OCI-LY7 (cell line): Measurements from ENCODE around the gene IMMP2L. TPM values are rescaled to one million over a fixed set of nuclear protein-coding genes. Genes with fewer than 3 reads are reported as not detected.
"Not testable (repeated sequence)": the region's sequence is repeated elsewhere in the genome, so short reads cannot be mapped to it uniquely, and the experiment has no call there.

ENCODE experiments used
- BruUV-seq: library from RNA; stranded (reverse); fragments of 400-500 nt; replicated peaks from 2 replicates; lab custom pipeline; 2021; lab: Mats Ljungman, UMichigan
- CTCF ChIA-PET: fragments of 300-600 bp; sonication (Branson Sonifier 250); formaldehyde crosslinking; loops from one replicate; lab custom pipeline; 2022; ENCODE audit warnings: antibody characterized with exemption; ENCODE audit not compliant: unreplicated experiment; lab: Charles Lee
- POLR2A ChIA-PET: fragments of 300-600 bp; sonication (Branson Sonifier 250); formaldehyde crosslinking; loops from one replicate; lab custom pipeline; 2022; ENCODE audit warnings: antibody characterized with exemption; lab: Charles Lee
- DNase-seq: peaks from one replicate; pipeline ENCODE4 v3.0.0-alpha.2; 2015; ENCODE audit warnings: low spot score
- H2AFZ ChIP-seq: fragments of 200-600 bp; sonication (generic), shearing (Covaris generic); 2 replicates; pipeline ENCODE4 v1.6.1; 2014; ENCODE audit warnings: mild to moderate bottlenecking, antibody characterized with exemption, low read length, moderate library complexity
- H3K27ac ChIP-seq: fragments of 200-600 bp; sonication (generic); 2 replicates; pipeline ENCODE4 v1.5.1; 2014; ENCODE audit warnings: mixed run types, low read depth, mild to moderate bottlenecking, moderate library complexity, low read length, inconsistent platforms; ENCODE audit not compliant: poor library complexity, severe bottlenecking
- H3K36me3 ChIP-seq: fragments of 200-600 bp; sonication (generic); 2 replicates; pipeline ENCODE4 v1.6.1; 2014; ENCODE audit warnings: mild to moderate bottlenecking, antibody characterized with exemption, low read length, moderate library complexity, mixed read lengths; ENCODE audit not compliant: insufficient read depth
- H3K4me1 ChIP-seq: fragments of 200-600 bp; sonication (generic); 2 replicates; pipeline ENCODE4 v1.5.1; 2014; ENCODE audit warnings: mild to moderate bottlenecking, low read length; ENCODE audit not compliant: insufficient read depth, poor library complexity, severe bottlenecking
- H3K4me2 ChIP-seq: fragments of 200-600 bp; sonication (generic); 2 replicates; pipeline ENCODE4 v1.6.1; 2014; ENCODE audit warnings: mild to moderate bottlenecking, low read length
- H3K4me3 ChIP-seq: fragments of 200-600 bp; sonication (generic); 2 replicates; pipeline ENCODE4 v1.5.1; 2014; ENCODE audit warnings: mild to moderate bottlenecking, low read depth, low read length; ENCODE audit not compliant: poor library complexity, severe bottlenecking
- H3K79me2 ChIP-seq: fragments of 200-600 bp; sonication (generic); 2 replicates; pipeline ENCODE4 v1.6.1; 2016; ENCODE audit warnings: low read depth, mild to moderate bottlenecking, low read length, moderate library complexity, mixed read lengths; ENCODE audit not compliant: insufficient read depth
- H3K9me2 ChIP-seq: fragments of 200-600 bp; sonication (generic); 2 replicates; pipeline ENCODE4 v1.6.1; 2016; ENCODE audit warnings: mild to moderate bottlenecking, low read length, mixed read lengths; ENCODE audit not compliant: insufficient read depth
- H3K9me3 ChIP-seq: fragments of 200-600 bp; sonication (generic); 2 replicates; pipeline ENCODE4 v1.6.1; 2014; ENCODE audit warnings: mild to moderate bottlenecking, mixed run types, low read length, mixed read lengths
- H4K20me1 ChIP-seq: fragments of 200-600 bp; sonication (generic); 2 replicates; pipeline ENCODE4 v1.6.1; 2014; ENCODE audit warnings: mild to moderate bottlenecking, antibody characterized with exemption, low read length, moderate library complexity, mixed read lengths; ENCODE audit not compliant: insufficient read depth
- CTCF ChIP-seq: fragments of 200-600 bp; sonication (generic); conservative IDR thresholded peaks from 2 replicates; pipeline ENCODE4 v1.5.1; 2014; ENCODE audit warnings: mild to moderate bottlenecking, antibody characterized with exemption, low read length, moderate library complexity, mixed read lengths
- EZH2phosphoT487 ChIP-seq: fragments of 200-600 bp; sonication (generic); IDR thresholded peaks from 2 replicates; pipeline ENCODE4 v1.6.1; 2018; ENCODE audit warnings: low read depth, borderline replicate concordance, mild to moderate bottlenecking, mixed run types, antibody characterized with exemption, low read length, moderate library complexity, mixed read lengths
- intact Hi-C: fragments of 100-400 bp; cut with micrococcal nuclease; formaldehyde crosslinking; loops from one replicate; pipeline ENCODE4 v1.10.0; 2022; ENCODE audit not compliant: unreplicated experiment
- total RNA-seq, 2 experiments: library from RNA; depleted of rRNA in 1 of 2; stranded (reverse); fragments of >200 nt in 1 of 2; shearing (Covaris generic) in 1 of 2; gene quantifications; 2 replicates each; pipeline ENCODE4 v1.2.3, GENCODE V29; 2014 to 2022

IMMP2L gene
- total RNA-seq, 2 experiments from 2014 or later = 8.0 to 25.4 TPM

- POLR2A ChIA-PET = interaction anchor here (0.6 to 1.1 kb wide), 4 partner anchors 12 to 350 kb away, joined by 3 to 4 read pairs (median 3); no protein-coding TSS in a partner anchor
- intact Hi-C loops = no loop called here
- BruUV-seq = no TSS peak
Observed at GRCh38 chr7:110664803-110665202, 897.5 kb downstream of the IMMP2L start.

GRCh38 chr7:110660637-110661036 is 901.7 kb downstream of the IMMP2L start:
- DNase-seq, H3K27ac ChIP-seq, H3K9me2 ChIP-seq, CTCF ChIA-PET, POLR2A ChIA-PET, H3K4me3 ChIP-seq, H3K4me2 ChIP-seq, H3K36me3 ChIP-seq, H3K4me1 ChIP-seq, intact Hi-C loops, H3K9me3 ChIP-seq, H2AFZ ChIP-seq, BruUV-seq, H4K20me1 ChIP-seq, H3K79me2 ChIP-seq: not testable (repeated sequence)

More at GRCh38 chr7:110664803-110665202, 897.5 kb downstream of the IMMP2L start:
- CTCF ChIA-PET = no interaction called here
- H3K9me3 ChIP-seq = no peaks in the 10 kb centered on the region
- TF ChIP-seq CTCF = no peak
- no peak overlapping the region for H3K4me2 ChIP-seq
- H2AFZ ChIP-seq = no peak overlapping the region
- no peak overlapping the region for H3K27ac ChIP-seq
- no peak for DNase-seq
- no peaks in the 10 kb centered on the region for H3K36me3 ChIP-seq
- H3K4me3 ChIP-seq = no peak overlapping the region
- H3K4me1 ChIP-seq = no peaks in the 10 kb centered on the region
- H3K9me2 ChIP-seq = no peaks in the 10 kb centered on the region
- no peaks in the 10 kb centered on the region for H3K79me2 ChIP-seq
- H4K20me1 ChIP-seq = no peaks in the 10 kb centered on the region

GRCh38 chr7:110650328-110650727 is 912.0 kb downstream of the IMMP2L start:
- no peak for DNase-seq
- no peaks in the 10 kb centered on the region for H3K4me1 ChIP-seq
- H3K79me2 ChIP-seq = no peaks in the 10 kb centered on the region
- TF ChIP-seq EZH2phosphoT487 (no peak), CTCF (no peak)
- H3K9me3 ChIP-seq = no peaks in the 10 kb centered on the region
- BruUV-seq = no TSS peak
- no peaks in the 10 kb centered on the region for H3K9me2 ChIP-seq
- H4K20me1 ChIP-seq = no peaks in the 10 kb centered on the region
- CTCF ChIA-PET = no interaction called here
- POLR2A ChIA-PET = no interaction called here
- H3K4me2 ChIP-seq = no peak overlapping the region
- no peak overlapping the region for H3K4me3 ChIP-seq
- no peak overlapping the region for H2AFZ ChIP-seq
- H3K27ac ChIP-seq = no peak overlapping the region
- intact Hi-C loops = no loop called here
- no peaks in the 10 kb centered on the region for H3K36me3 ChIP-seq
